Measurements from ENCODE around the gene NES. TPM values are rescaled to one million over a fixed set of nuclear protein-coding genes. Genes with fewer than 3 reads are reported as not detected.

NES gene
- total and polyA plus RNA-seq, 7 donors: 12.3 to 581 (median 40.5) TPM

DNA sequence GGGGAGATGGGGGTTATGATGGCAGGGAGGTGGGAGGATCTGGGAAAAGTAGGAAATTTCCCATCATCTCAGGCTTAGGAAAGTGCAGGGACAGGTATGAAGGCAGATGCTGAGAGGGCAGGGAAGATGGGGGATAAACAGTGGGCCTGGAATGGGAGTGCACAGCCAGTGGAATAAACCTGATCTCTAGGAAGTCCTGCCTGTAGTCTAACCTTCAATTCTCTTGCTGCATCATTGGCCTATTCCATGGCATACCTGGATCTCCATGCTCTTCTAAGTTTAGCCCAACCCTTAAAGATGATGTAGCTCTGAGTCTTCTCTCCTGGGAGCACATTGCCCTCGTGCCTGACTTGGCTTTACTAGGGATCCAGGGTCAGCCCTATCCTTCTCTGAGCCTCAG, 32.6 kb downstream of the NES start:
- Histone ChIP-seq H3K36me3 (ENCODE audit: insufficient read depth in 1 of 2, low read depth in 1 of 2) (no peaks in the 10 kb centered on the region), H3K4me3 (no peak overlapping the region), H3K4me1 (peaks cover 21% of the 10 kb centered on the region), H3K27me3 (ENCODE audit: insufficient read depth in 3 of 3, low read length in 2 of 3) (peaks cover 0 to 77% (median 15%) of the 10 kb centered on the region in 3 donors), H3K9me3 (no peaks in the 10 kb centered on the region), H3K27ac (no peak overlapping the region)
- 31 to 41% (median 38%) methylated on average over 1 of the region's 1 CpG for WGBS, 3 donors
- TF ChIP-seq, protein P1, sequence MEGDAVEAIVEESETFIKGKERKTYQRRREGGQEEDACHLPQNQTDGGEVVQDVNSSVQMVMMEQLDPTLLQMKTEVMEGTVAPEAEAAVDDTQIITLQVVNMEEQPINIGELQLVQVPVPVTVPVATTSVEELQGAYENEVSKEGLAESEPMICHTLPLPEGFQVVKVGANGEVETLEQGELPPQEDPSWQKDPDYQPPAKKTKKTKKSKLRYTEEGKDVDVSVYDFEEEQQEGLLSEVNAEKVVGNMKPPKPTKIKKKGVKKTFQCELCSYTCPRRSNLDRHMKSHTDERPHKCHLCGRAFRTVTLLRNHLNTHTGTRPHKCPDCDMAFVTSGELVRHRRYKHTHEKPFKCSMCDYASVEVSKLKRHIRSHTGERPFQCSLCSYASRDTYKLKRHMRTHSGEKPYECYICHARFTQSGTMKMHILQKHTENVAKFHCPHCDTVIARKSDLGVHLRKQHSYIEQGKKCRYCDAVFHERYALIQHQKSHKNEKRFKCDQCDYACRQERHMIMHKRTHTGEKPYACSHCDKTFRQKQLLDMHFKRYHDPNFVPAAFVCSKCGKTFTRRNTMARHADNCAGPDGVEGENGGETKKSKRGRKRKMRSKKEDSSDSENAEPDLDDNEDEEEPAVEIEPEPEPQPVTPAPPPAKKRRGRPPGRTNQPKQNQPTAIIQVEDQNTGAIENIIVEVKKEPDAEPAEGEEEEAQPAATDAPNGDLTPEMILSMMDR (IDR thresholded peaks at IDR 0.05): no peak
- DNase-seq: no peak
- intact Hi-C loops (cut with DNase I): no loop called here
- ATAC-seq: no peak

DNA sequence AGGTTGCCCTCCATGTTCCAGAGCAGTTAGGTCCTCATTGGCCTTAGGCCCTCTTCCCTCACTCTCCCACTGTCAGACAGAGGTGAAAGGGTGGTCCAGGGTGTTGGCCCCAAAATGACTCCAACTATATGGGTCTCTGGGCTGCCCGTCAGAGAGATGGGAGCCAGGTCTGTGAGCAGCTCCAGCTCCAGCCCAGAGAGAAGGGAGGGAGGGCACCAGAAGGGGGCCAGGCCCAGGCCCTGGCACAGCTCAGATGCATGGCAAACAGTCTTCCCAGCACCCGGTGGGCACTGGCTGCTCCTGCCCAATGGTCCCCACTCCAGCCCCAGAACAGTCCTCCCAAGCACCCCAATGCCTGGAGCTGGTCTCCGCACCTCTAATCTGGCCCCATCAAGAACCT, 33.1 kb downstream of the NES start:
- 68 to 84% (median 80%) methylated on average over 2 to 3 of the region's 3 CpGs for WGBS, 3 donors
- H3K9me3 ChIP-seq: no peaks in the 10 kb centered on the region
- no peak overlapping the region for H3K27ac ChIP-seq
- no peak for DNase-seq
- TF ChIP-seq, protein P1 (IDR thresholded peaks at IDR 0.05): no peak
- intact Hi-C loops (cut with DNase I): no loop called here
- peaks cover 26% of the 10 kb centered on the region for H3K4me1 ChIP-seq
- H3K27me3 ChIP-seq (ENCODE audit: insufficient read depth in 3 of 3, low read length in 2 of 3): peaks cover 0 to 73% (median 15%) of the 10 kb centered on the region in 3 donors
- no peaks in the 10 kb centered on the region for H3K36me3 ChIP-seq (ENCODE audit: insufficient read depth in 1 of 2, low read depth in 1 of 2)
- no peak overlapping the region for H3K4me3 ChIP-seq
- ATAC-seq: no peak

DNA sequence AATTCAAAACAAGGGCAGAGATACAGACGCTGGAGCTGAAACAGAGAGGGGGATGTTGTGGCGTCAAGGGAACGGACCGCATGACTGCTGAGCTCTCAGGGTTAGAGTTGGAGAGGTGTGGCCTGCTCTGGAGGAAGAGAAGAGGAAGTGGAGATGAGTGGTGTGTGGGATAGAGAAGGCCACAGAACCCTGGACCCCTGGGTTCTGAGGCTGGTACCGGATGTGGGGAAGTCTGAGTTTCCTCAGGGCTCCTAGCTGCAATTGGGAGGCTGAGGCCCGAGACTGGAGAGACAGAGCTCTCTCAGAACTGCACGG, 33.5 kb downstream of the NES start:
- H3K36me3 ChIP-seq (ENCODE audit: insufficient read depth in 1 of 2, low read depth in 1 of 2): no peaks in the 10 kb centered on the region
- H3K4me1 ChIP-seq: peaks cover 30% of the 10 kb centered on the region
- TF ChIP-seq, protein P1 (IDR thresholded peaks at IDR 0.05): no peak
- no peaks in the 10 kb centered on the region for H3K9me3 ChIP-seq
- ATAC-seq (no peak), DNase-seq (no peak)
- 78 to 85% (median 81%) methylated on average over 7 of the region's 7 CpGs for WGBS, 3 donors
- no peak overlapping the region for H3K27ac ChIP-seq
- no peak overlapping the region for H3K4me3 ChIP-seq
- peaks cover 0 to 68% (median 15%) of the 10 kb centered on the region in 3 donors for H3K27me3 ChIP-seq (ENCODE audit: insufficient read depth in 3 of 3, low read length in 2 of 3)
- intact Hi-C loops (cut with DNase I): no loop called here

DNA sequence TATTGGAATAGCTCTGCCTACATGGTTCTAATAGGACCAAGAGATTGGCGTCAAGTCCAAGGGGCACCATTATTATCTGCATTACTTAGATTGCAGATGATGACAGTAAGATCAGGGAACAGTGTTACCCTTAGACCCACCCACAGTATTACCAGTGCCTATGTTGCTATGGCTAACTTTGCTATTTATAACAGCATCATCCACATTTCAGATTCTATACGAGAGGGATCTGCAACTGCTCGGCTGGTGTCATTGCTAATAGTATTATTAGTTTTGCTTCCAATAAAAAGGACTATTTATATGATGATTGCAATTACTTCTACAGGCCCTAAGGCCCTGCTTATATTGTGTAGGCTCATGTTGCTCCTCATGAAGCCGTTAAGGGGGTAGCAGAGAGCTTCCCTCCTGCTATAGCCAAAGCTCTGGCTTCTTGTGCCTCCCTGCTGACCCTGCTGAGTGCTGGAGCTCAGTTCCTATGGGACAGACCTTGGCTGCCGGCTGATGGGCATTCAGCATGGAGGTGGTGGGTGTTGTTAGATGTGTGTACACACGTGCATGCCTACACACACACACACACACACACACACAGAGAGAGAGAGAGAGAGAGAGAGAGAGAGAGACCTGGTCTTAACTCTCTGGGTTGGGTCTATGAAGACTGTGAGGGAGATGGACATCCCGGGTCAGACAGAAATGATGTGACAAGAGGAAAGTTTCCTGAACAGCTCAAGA, 34.0 kb downstream of the NES start:
- ATAC-seq (no peak), DNase-seq (no peak)
- Histone ChIP-seq H3K9me3 (no peaks in the 10 kb centered on the region), H3K27me3 (ENCODE audit: insufficient read depth in 3 of 3, low read length in 2 of 3) (peaks cover 0 to 63% (median 15%) of the 10 kb centered on the region in 3 donors), H3K36me3 (ENCODE audit: insufficient read depth in 1 of 2, low read depth in 1 of 2) (no peaks in the 10 kb centered on the region), H3K4me3 (no peak overlapping the region), H3K27ac (no peak overlapping the region), H3K4me1 (peaks cover 33% of the 10 kb centered on the region)
- TF ChIP-seq, protein P1 (IDR thresholded peaks at IDR 0.05): no peak
- 73 to 78% (median 77%) methylated on average over 6 to 7 of the region's 7 CpGs for WGBS, 3 donors
- intact Hi-C loops (cut with DNase I): no loop called here
